GM18508 (cell line): ENCODE measurements around the gene MED14.

Experiments used
- ATAC-seq: cut with Tn5 transposase; IDR thresholded peaks from one replicate; pipeline ENCODE4 v1.9.1; 2021; ENCODE audit warnings: moderate number of reproducible peaks; ENCODE audit not compliant: insufficient read depth, unreplicated experiment

The MED14 gene

GRCh38 chrX:40617566-40617965 lies 117.8 kb downstream of the MED14 start:
- no peak for ATAC-seq

GRCh38 chrX:40615976-40616375 lies 119.4 kb downstream of the MED14 start:
- ATAC-seq, result no peak

GRCh38 chrX:40612511-40612910 lies 122.8 kb downstream of the MED14 start:
- no peak for ATAC-seq

GRCh38 chrX:40607381-40607780 lies 128.0 kb downstream of the MED14 start:
- ATAC-seq, result no peak

- ATAC-seq, result no peak
These were observed 131.9 kb downstream of the MED14 start for GRCh38 chrX:40603446-40603845.
